H1 (cell line): ENCODE data around the gene CCDC86. TPM values are rescaled to one million over a fixed set of nuclear protein-coding genes. Genes with fewer than 3 reads are reported as not detected.

Experiments used
- BRCA1 ChIP-seq: IDR thresholded peaks from 2 replicates; pipeline ENCODE4 v1.6.1; 2012; ENCODE audit warnings: low read depth, low read length, improper control_type of control experiment
- CEBPB ChIP-seq: IDR thresholded peaks from 2 replicates; pipeline ENCODE4 v1.6.1; 2012; ENCODE audit warnings: low read depth, low read length
- GTF2F1 ChIP-seq: IDR thresholded peaks from 2 replicates; pipeline ENCODE4 v1.6.1; 2012; ENCODE audit warnings: low read depth, low read length, improper control_type of control experiment, borderline replicate concordance
- NRF1 ChIP-seq: IDR thresholded peaks from 2 replicates; pipeline ENCODE4 v1.6.1; 2011; ENCODE audit warnings: mild to moderate bottlenecking, low read depth, low read length, improper control_type of control experiment
- PHF8 ChIP-seq: fragments of 200-600 bp; sonication (generic); conservative IDR thresholded peaks from 2 replicates; pipeline ENCODE4 v1.7.1; 2012; ENCODE audit warnings: low read depth, mild to moderate bottlenecking, inconsistent platforms, low read length, moderate library complexity
- POU5F1 ChIP-seq: IDR thresholded peaks from 2 replicates; pipeline ENCODE4 v1.6.1; 2011; ENCODE audit warnings: low read depth, mild to moderate bottlenecking, low read length, moderate library complexity
- RXRA ChIP-seq: IDR thresholded peaks from 2 replicates; pipeline ENCODE4 v1.6.1; 2011; ENCODE audit warnings: low read depth, mild to moderate bottlenecking, low read length, moderate library complexity; ENCODE audit not compliant: insufficient read depth
- YY1 ChIP-seq: IDR thresholded peaks from 2 replicates; pipeline ENCODE4 v1.6.1; 2011; ENCODE audit warnings: low read depth, mild to moderate bottlenecking, low read length
- polyA plus RNA-seq, 7 experiments: library from polyadenylated mRNA; depleted of rRNA in 3 of 7; stranded (reverse) in 5 of 7; unstranded in 2 of 7; fragments of >200 nt in 5 of 7; fragments of 200-250 nt in 2 of 7; gene quantifications; 1 replicate in 5 of 7; 2 replicates in 1 of 7; 4 replicates in 1 of 7; pipeline versions ENCODE4 v1.2.1 to v1.2.3, GENCODE V29; 2011 to 2013; ENCODE audit warnings: missing spikeins in 2 of 7, mixed read lengths in 2 of 7
- total RNA-seq: library from RNA; stranded (reverse); fragmentation: NEBNext Ultra II Directional; extraction: Animal tissue kit (Norgen Biotek cat#: 25700); gene quantifications from 2 replicates; pipeline ENCODE4 v1.2.1, GENCODE V29; 2021
- TF ChIP-seq, protein P1 (sequence below): fragments of 300-600 bp; sonication (generic); IDR thresholded peaks from 2 replicates; pipeline ENCODE4 v1.7.1; 2012; ENCODE audit warnings: low read length, moderate library complexity, mild to moderate bottlenecking, inconsistent platforms; ENCODE audit not compliant: insufficient replicate concordance
- TF ChIP-seq, protein P2 (sequence below), 3 experiments: IDR thresholded peaks; 1 replicate in 2 of 3; 2 replicates in 1 of 3; pipeline versions ENCODE4 v1.5.1 to v1.6.1; 2011; ENCODE audit warnings: low read length in 3 of 3, mild to moderate bottlenecking in 3 of 3, inconsistent platforms in 2 of 3, low read depth in 1 of 3, moderate library complexity in 1 of 3; ENCODE audit not compliant: insufficient read depth in 1 of 3; ENCODE audit errors: control extremely low read depth in 1 of 3

Gene CCDC86
- total and polyA plus RNA-seq, 2 of the 8 experiments (the other 6 are each of a cell fraction or from before 2014, with no cell fraction given), result 37.7 to 76.4 TPM

DNA sequence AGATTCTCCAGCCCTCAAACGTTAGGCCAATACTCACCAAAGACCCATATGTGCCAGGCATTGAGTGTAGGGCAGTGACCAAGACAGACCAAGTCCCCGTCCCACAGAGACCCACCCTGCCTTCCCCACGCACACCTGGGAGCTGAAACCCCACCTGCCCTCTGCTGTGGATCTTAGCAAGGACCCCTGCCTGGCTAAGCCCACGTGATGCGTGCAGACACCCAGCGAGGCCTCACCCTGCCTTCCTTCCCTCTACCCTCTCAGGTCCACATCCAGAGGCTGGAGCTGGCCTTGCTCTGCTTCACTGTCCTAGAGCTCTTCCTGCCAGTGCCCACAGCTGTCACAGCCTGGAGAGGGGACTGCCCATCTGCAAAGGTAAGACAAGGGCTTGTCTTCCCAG lies 46.6 kb upstream of the CCDC86 start (continued):
- TF ChIP-seq, protein P1, sequence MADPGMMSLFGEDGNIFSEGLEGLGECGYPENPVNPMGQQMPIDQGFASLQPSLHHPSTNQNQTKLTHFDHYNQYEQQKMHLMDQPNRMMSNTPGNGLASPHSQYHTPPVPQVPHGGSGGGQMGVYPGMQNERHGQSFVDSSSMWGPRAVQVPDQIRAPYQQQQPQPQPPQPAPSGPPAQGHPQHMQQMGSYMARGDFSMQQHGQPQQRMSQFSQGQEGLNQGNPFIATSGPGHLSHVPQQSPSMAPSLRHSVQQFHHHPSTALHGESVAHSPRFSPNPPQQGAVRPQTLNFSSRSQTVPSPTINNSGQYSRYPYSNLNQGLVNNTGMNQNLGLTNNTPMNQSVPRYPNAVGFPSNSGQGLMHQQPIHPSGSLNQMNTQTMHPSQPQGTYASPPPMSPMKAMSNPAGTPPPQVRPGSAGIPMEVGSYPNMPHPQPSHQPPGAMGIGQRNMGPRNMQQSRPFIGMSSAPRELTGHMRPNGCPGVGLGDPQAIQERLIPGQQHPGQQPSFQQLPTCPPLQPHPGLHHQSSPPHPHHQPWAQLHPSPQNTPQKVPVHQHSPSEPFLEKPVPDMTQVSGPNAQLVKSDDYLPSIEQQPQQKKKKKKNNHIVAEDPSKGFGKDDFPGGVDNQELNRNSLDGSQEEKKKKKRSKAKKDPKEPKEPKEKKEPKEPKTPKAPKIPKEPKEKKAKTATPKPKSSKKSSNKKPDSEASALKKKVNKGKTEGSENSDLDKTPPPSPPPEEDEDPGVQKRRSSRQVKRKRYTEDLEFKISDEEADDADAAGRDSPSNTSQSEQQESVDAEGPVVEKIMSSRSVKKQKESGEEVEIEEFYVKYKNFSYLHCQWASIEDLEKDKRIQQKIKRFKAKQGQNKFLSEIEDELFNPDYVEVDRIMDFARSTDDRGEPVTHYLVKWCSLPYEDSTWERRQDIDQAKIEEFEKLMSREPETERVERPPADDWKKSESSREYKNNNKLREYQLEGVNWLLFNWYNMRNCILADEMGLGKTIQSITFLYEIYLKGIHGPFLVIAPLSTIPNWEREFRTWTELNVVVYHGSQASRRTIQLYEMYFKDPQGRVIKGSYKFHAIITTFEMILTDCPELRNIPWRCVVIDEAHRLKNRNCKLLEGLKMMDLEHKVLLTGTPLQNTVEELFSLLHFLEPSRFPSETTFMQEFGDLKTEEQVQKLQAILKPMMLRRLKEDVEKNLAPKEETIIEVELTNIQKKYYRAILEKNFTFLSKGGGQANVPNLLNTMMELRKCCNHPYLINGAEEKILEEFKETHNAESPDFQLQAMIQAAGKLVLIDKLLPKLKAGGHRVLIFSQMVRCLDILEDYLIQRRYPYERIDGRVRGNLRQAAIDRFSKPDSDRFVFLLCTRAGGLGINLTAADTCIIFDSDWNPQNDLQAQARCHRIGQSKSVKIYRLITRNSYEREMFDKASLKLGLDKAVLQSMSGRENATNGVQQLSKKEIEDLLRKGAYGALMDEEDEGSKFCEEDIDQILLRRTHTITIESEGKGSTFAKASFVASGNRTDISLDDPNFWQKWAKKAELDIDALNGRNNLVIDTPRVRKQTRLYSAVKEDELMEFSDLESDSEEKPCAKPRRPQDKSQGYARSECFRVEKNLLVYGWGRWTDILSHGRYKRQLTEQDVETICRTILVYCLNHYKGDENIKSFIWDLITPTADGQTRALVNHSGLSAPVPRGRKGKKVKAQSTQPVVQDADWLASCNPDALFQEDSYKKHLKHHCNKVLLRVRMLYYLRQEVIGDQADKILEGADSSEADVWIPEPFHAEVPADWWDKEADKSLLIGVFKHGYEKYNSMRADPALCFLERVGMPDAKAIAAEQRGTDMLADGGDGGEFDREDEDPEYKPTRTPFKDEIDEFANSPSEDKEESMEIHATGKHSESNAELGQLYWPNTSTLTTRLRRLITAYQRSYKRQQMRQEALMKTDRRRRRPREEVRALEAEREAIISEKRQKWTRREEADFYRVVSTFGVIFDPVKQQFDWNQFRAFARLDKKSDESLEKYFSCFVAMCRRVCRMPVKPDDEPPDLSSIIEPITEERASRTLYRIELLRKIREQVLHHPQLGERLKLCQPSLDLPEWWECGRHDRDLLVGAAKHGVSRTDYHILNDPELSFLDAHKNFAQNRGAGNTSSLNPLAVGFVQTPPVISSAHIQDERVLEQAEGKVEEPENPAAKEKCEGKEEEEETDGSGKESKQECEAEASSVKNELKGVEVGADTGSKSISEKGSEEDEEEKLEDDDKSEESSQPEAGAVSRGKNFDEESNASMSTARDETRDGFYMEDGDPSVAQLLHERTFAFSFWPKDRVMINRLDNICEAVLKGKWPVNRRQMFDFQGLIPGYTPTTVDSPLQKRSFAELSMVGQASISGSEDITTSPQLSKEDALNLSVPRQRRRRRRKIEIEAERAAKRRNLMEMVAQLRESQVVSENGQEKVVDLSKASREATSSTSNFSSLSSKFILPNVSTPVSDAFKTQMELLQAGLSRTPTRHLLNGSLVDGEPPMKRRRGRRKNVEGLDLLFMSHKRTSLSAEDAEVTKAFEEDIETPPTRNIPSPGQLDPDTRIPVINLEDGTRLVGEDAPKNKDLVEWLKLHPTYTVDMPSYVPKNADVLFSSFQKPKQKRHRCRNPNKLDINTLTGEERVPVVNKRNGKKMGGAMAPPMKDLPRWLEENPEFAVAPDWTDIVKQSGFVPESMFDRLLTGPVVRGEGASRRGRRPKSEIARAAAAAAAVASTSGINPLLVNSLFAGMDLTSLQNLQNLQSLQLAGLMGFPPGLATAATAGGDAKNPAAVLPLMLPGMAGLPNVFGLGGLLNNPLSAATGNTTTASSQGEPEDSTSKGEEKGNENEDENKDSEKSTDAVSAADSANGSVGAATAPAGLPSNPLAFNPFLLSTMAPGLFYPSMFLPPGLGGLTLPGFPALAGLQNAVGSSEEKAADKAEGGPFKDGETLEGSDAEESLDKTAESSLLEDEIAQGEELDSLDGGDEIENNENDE, result no peak
- TF ChIP-seq CEBPB (no peak), POU5F1 (no peak), PHF8 (no peak), GTF2F1 (no peak), BRCA1 (no peak), NRF1 (no peak), YY1 (no peak), RXRA (no peak)
- TF ChIP-seq, protein P2, sequence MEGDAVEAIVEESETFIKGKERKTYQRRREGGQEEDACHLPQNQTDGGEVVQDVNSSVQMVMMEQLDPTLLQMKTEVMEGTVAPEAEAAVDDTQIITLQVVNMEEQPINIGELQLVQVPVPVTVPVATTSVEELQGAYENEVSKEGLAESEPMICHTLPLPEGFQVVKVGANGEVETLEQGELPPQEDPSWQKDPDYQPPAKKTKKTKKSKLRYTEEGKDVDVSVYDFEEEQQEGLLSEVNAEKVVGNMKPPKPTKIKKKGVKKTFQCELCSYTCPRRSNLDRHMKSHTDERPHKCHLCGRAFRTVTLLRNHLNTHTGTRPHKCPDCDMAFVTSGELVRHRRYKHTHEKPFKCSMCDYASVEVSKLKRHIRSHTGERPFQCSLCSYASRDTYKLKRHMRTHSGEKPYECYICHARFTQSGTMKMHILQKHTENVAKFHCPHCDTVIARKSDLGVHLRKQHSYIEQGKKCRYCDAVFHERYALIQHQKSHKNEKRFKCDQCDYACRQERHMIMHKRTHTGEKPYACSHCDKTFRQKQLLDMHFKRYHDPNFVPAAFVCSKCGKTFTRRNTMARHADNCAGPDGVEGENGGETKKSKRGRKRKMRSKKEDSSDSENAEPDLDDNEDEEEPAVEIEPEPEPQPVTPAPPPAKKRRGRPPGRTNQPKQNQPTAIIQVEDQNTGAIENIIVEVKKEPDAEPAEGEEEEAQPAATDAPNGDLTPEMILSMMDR (IDR thresholded peaks at IDR 0.05; ENCODE audit: control extremely low read depth in 1 of 3, insufficient read depth in 1 of 3, low read depth in 1 of 3, low read length in 3 of 3), result no peak
- TF ChIP-seq, all 59 proteins: peak for 0
